ENCODE measurements around the gene CYP26B1. TPM values are rescaled to one million over a fixed set of nuclear protein-coding genes. Genes with fewer than 3 reads are reported as not detected.

CYP26B1 gene
- total and polyA plus RNA-seq, 2 of the 8 experiments (the other 6 are each of a cell fraction or from before 2014, with no cell fraction given): 0.06 to 0.69 TPM

- Histone ChIP-seq H3K4ac (replicated peaks; ENCODE audit: insufficient read length, low read depth, low read length) (no peak overlapping the region), H3K36me3 (ENCODE audit: control insufficient read depth in 2 of 4, insufficient read depth in 4 of 4, low read length in 3 of 4) (no peaks in the 10 kb centered on the region), H2BK5ac (ENCODE audit: low read depth, low read length) (no peak overlapping the region), H2AFZ (ENCODE audit: low read length) (no peak overlapping the region), H3K27me3 (replicated peaks in 1 of 4; ENCODE audit: control insufficient read depth in 3 of 4, extremely low read depth in 1 of 4, insufficient read depth in 3 of 4, low read length in 3 of 4) (peaks cover 35 to 65% (median 57%) of the 10 kb centered on the region in 4 experiments), H3K79me1 (ENCODE audit: low read depth, low read length) (no peaks in the 10 kb centered on the region), H3K14ac (ENCODE audit: insufficient read length) (no peak overlapping the region), H3K4me2 (ENCODE audit: insufficient read depth in 1 of 2, low read depth in 2 of 2, low read length in 2 of 2) (no peak overlapping the region), H3K4me1 (replicated peaks in 1 of 4; ENCODE audit: control insufficient read depth in 3 of 4, insufficient read depth in 4 of 4, low read length in 3 of 4) (peaks cover 4 to 30% (median 20%) of the 10 kb centered on the region in 4 experiments), H3K79me2 (ENCODE audit: control insufficient read depth in 1 of 2, insufficient read depth in 2 of 2, low read length in 2 of 2) (no peaks in the 10 kb centered on the region), H3K18ac (ENCODE audit: extremely low read depth, low read length) (no peak overlapping the region; the same call in 1 of the 2 replicates), H3K56ac (replicated peaks; ENCODE audit: insufficient read length, low read depth, low read length) (no peak overlapping the region), H3K4me3 (ENCODE audit: extremely low read depth in 1 of 4, insufficient read depth in 2 of 4, low read depth in 3 of 4, low read length in 4 of 4) (no peak overlapping the region), H2AK5ac (ENCODE audit: low read depth, low read length) (no peak overlapping the region), H2BK120ac (replicated peaks; ENCODE audit: low read depth, low read length) (no peak overlapping the region), H3K23ac (ENCODE audit: insufficient read length) (no peak overlapping the region), H2BK12ac (ENCODE audit: low read depth, low read length) (no peak overlapping the region; the same call in 1 of the 2 replicates), H3K9me3 (ENCODE audit: insufficient read depth in 2 of 2, low read depth in 1 of 2, low read length in 1 of 2) (no peaks in the 10 kb centered on the region; a peak in 1 of 4 replicates), H3K27ac (ENCODE audit: low read depth, low read length) (no peak overlapping the region), H3K23me2 (ENCODE audit: low read depth, low read length) (peaks cover 10% of the 10 kb centered on the region; the same call in 1 of the 2 replicates), H2BK15ac (ENCODE audit: low read length) (peak overlapping the region; percentile 29; the same call in 1 of the 2 replicates), H4K91ac (replicated peaks; ENCODE audit: insufficient read length, low read length) (peak overlapping the region; percentile 56), H4K8ac (ENCODE audit: extremely low read depth, insufficient read depth, low read length) (no peak overlapping the region), H3K9ac (replicated peaks in 1 of 4; ENCODE audit: extremely low read depth in 1 of 4, low read depth in 3 of 4, low read length in 3 of 4) (no peak overlapping the region), H4K5ac (ENCODE audit: insufficient read length, low read depth, low read length) (no peak overlapping the region), H2BK20ac (ENCODE audit: low read length) (no peak overlapping the region), H4K20me1 (replicated peaks in 1 of 2; ENCODE audit: control insufficient read depth in 1 of 2, insufficient read depth in 2 of 2, low read length in 2 of 2) (peaks cover 3 to 4% of the 10 kb centered on the region in 2 experiments)
- ChIA-PET POLR2A (ENCODE audit: partially characterized antibody) (no interaction called here), CTCF (ENCODE audit: partially characterized antibody) (interaction anchor here (0.7 to 9.5 kb wide), 5 partner anchors 9 to 604 kb away, joined by 3 to 70 read pairs (median 7); no protein-coding TSS in a partner anchor)
- DNase-seq (ENCODE audit: low read depth in 1 of 2, low spot score in 2 of 2) (no peak), FAIRE-seq (no peak)
- no peak for TF ChIP-seq CREB1 (IDR thresholded peaks at IDR 0.05)
- no peak for TF ChIP-seq CEBPB (IDR thresholded peaks at IDR 0.05; ENCODE audit: low read depth, low read length)
- no peak for TF ChIP-seq KDM5A (IDR thresholded peaks at IDR 0.05; ENCODE audit: low read length)
- no peak for TF ChIP-seq SIX5 (IDR thresholded peaks at IDR 0.05; ENCODE audit: low read depth, low read length)
- no peak for TF ChIP-seq KDM4A (IDR thresholded peaks at IDR 0.05; ENCODE audit: low read depth, low read length, severe bottlenecking)
- TF ChIP-seq RNF2 (IDR thresholded peaks at IDR 0.05; ENCODE audit: borderline replicate concordance, low read depth, low read length, missing control alignments, poor library complexity, severe bottlenecking): no peak
- no peak for TF ChIP-seq SP2 (IDR thresholded peaks at IDR 0.05; ENCODE audit: low read length)
- TF ChIP-seq RXRA (IDR thresholded peaks at IDR 0.05; ENCODE audit: insufficient read depth, low read depth, low read length): no peak
- no peak for TF ChIP-seq TEAD4 (IDR thresholded peaks at IDR 0.05; ENCODE audit: low read depth, low read length)
- TF ChIP-seq TBP (IDR thresholded peaks at IDR 0.05; ENCODE audit: low read depth, low read length): no peak
- TF ChIP-seq RBBP5 (IDR thresholded peaks at IDR 0.05; ENCODE audit: borderline replicate concordance, low read depth, low read length): no peak
- TF ChIP-seq RFX5 (IDR thresholded peaks at IDR 0.05; ENCODE audit: borderline replicate concordance, low read depth, low read length): no peak
- TF ChIP-seq SAP30 (IDR thresholded peaks at IDR 0.05; ENCODE audit: insufficient read depth, insufficient replicate concordance, low read length): no peak
- WGBS, 2 experiments (ENCODE audit: extremely low coverage in 1 of 2, insufficient coverage in 1 of 2, insufficient read length in 1 of 2, insufficient replicate concordance in 2 of 2, low coverage in 1 of 2, low lambda C conversion rate in 2 of 2, missing lambda C conversion rate in 1 of 2): 85% methylated on average over 5 of the region's 5 CpGs; no CpG with 5 or more reads in 1 of the 2 experiments
Measured at GRCh38 chr2:72141032-72141645, 6.5 kb downstream of the CYP26B1 start.

Data from H1 (cell line).